Prostate gland (tissue), 2 donors: ENCODE results near the gene ARMC2.

Experiments used
- CTCF ChIP-seq, 4 experiments: fragments of 200-600 bp in 2 of 4; fragments of 450-650 bp in 2 of 4; sonication (generic) in 2 of 4; IDR thresholded peaks; 1 replicate in 3 of 4; 2 replicates in 1 of 4; pipeline ENCODE4 v1.5.1; 2016 to 2019; ENCODE audit warnings: antibody characterized with exemption in 4 of 4, mild to moderate bottlenecking in 2 of 4, moderate library complexity in 2 of 4
- POLR2A ChIP-seq: fragments of 450-650 bp; IDR thresholded peaks from one replicate; pipeline ENCODE4 v1.6.1; 2016; ENCODE audit warnings: antibody characterized with exemption, mild to moderate bottlenecking
- POLR2AphosphoS5 ChIP-seq: sonication (generic); formaldehyde crosslinking; IDR thresholded peaks from one replicate; pipeline ENCODE4 v1.6.1; 2017; ENCODE audit warnings: antibody characterized with exemption

GRCh38 chr6:108848116-108848868, at the start of gene ARMC2:
- no peak for TF ChIP-seq CTCF (IDR thresholded peaks at IDR 0.05)
- peak; percentile 61 for TF ChIP-seq POLR2A
- TF ChIP-seq POLR2AphosphoS5 = peak; percentile 96
